OCI-LY7 (cell line): ENCODE results near the gene NSMF. TPM values are rescaled to one million over a fixed set of nuclear protein-coding genes. Genes with fewer than 3 reads are reported as not detected.

Experiments used
- BruUV-seq: library from RNA; stranded (reverse); fragments of 400-500 nt; replicated peaks from 2 replicates; lab custom pipeline; 2021; lab: Mats Ljungman, UMichigan
- CTCF ChIA-PET: fragments of 300-600 bp; sonication (Branson Sonifier 250); formaldehyde crosslinking; loops from one replicate; lab custom pipeline; 2022; ENCODE audit warnings: antibody characterized with exemption; ENCODE audit not compliant: unreplicated experiment; lab: Charles Lee
- POLR2A ChIA-PET: fragments of 300-600 bp; sonication (Branson Sonifier 250); formaldehyde crosslinking; loops from one replicate; lab custom pipeline; 2022; ENCODE audit warnings: antibody characterized with exemption; lab: Charles Lee
- DNase-seq: peaks from one replicate; pipeline ENCODE4 v3.0.0-alpha.2; 2015; ENCODE audit warnings: low spot score
- H2AFZ ChIP-seq: fragments of 200-600 bp; sonication (generic), shearing (Covaris generic); 2 replicates; pipeline ENCODE4 v1.6.1; 2014; ENCODE audit warnings: mild to moderate bottlenecking, antibody characterized with exemption, low read length, moderate library complexity
- H3K27ac ChIP-seq: fragments of 200-600 bp; sonication (generic); 2 replicates; pipeline ENCODE4 v1.5.1; 2014; ENCODE audit warnings: mixed run types, low read depth, mild to moderate bottlenecking, moderate library complexity, low read length, inconsistent platforms; ENCODE audit not compliant: poor library complexity, severe bottlenecking
- H3K36me3 ChIP-seq: fragments of 200-600 bp; sonication (generic); 2 replicates; pipeline ENCODE4 v1.6.1; 2014; ENCODE audit warnings: mild to moderate bottlenecking, antibody characterized with exemption, low read length, moderate library complexity, mixed read lengths; ENCODE audit not compliant: insufficient read depth
- H3K4me1 ChIP-seq: fragments of 200-600 bp; sonication (generic); 2 replicates; pipeline ENCODE4 v1.5.1; 2014; ENCODE audit warnings: mild to moderate bottlenecking, low read length; ENCODE audit not compliant: insufficient read depth, poor library complexity, severe bottlenecking
- H3K4me2 ChIP-seq: fragments of 200-600 bp; sonication (generic); 2 replicates; pipeline ENCODE4 v1.6.1; 2014; ENCODE audit warnings: mild to moderate bottlenecking, low read length
- H3K4me3 ChIP-seq: fragments of 200-600 bp; sonication (generic); 2 replicates; pipeline ENCODE4 v1.5.1; 2014; ENCODE audit warnings: mild to moderate bottlenecking, low read depth, low read length; ENCODE audit not compliant: poor library complexity, severe bottlenecking
- H3K79me2 ChIP-seq: fragments of 200-600 bp; sonication (generic); 2 replicates; pipeline ENCODE4 v1.6.1; 2016; ENCODE audit warnings: low read depth, mild to moderate bottlenecking, low read length, moderate library complexity, mixed read lengths; ENCODE audit not compliant: insufficient read depth
- H3K9me2 ChIP-seq: fragments of 200-600 bp; sonication (generic); 2 replicates; pipeline ENCODE4 v1.6.1; 2016; ENCODE audit warnings: mild to moderate bottlenecking, low read length, mixed read lengths; ENCODE audit not compliant: insufficient read depth
- H3K9me3 ChIP-seq: fragments of 200-600 bp; sonication (generic); 2 replicates; pipeline ENCODE4 v1.6.1; 2014; ENCODE audit warnings: mild to moderate bottlenecking, mixed run types, low read length, mixed read lengths
- H4K20me1 ChIP-seq: fragments of 200-600 bp; sonication (generic); 2 replicates; pipeline ENCODE4 v1.6.1; 2014; ENCODE audit warnings: mild to moderate bottlenecking, antibody characterized with exemption, low read length, moderate library complexity, mixed read lengths; ENCODE audit not compliant: insufficient read depth
- EZH2phosphoT487 ChIP-seq: fragments of 200-600 bp; sonication (generic); IDR thresholded peaks from 2 replicates; pipeline ENCODE4 v1.6.1; 2018; ENCODE audit warnings: low read depth, borderline replicate concordance, mild to moderate bottlenecking, mixed run types, antibody characterized with exemption, low read length, moderate library complexity, mixed read lengths
- intact Hi-C: fragments of 100-400 bp; cut with micrococcal nuclease; formaldehyde crosslinking; loops from one replicate; pipeline ENCODE4 v1.10.0; 2022; ENCODE audit not compliant: unreplicated experiment
- total RNA-seq, 2 experiments: library from RNA; depleted of rRNA in 1 of 2; stranded (reverse); fragments of >200 nt in 1 of 2; shearing (Covaris generic) in 1 of 2; gene quantifications; 2 replicates each; pipeline ENCODE4 v1.2.3, GENCODE V29; 2014 to 2022
- TF ChIP-seq, protein P1 (sequence below): fragments of 200-600 bp; sonication (generic); conservative IDR thresholded peaks from 2 replicates; pipeline ENCODE4 v1.5.1; 2014; ENCODE audit warnings: mild to moderate bottlenecking, antibody characterized with exemption, low read length, moderate library complexity, mixed read lengths

Gene NSMF
- total RNA-seq, 2 experiments from 2014 or later, result 20.3 to 29.8 TPM

DNA sequence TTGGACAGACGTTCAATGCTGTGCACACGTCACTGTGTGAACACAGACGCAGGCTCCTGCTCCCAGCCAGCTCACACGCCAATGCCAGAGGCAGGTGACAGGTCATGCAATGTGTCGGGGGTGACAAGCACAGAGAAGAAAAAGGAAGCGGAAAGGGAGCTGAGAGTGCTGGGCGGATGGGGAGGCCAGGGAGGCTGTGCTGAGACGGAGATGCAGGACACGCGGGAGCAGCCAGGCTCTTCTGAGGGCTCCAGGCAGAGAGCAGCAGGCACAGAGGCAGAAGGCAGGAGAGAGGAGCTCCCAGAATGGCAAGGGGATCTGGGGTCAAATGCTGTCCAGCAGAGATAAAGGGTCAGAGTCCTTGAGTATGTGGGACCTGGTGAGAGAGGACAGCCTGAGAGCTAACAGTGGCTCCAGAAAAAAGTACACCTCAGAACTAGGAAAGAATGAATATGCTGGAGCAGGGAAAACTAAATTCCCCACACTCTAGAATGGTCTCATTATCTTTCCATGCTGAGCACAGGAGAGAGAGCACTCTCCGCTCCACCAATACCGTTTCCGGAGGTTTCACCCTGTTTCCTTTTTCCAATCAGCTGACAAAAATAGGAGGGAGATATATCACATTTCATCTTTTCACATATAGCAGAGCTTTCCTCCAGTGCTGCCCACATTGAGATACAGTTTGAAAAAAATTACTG, 32.8 kb upstream of the NSMF start:
- no peaks in the 10 kb centered on the region for H3K79me2 ChIP-seq
- no peaks in the 10 kb centered on the region for H3K36me3 ChIP-seq
- H3K4me1 ChIP-seq, result no peaks in the 10 kb centered on the region
- ChIA-PET CTCF (no interaction called here), POLR2A (interaction anchor here (0.6 kb wide), 1 partner anchor 20 kb away, joined by 4 read pairs; no protein-coding TSS in a partner anchor)
- intact Hi-C loops, result no loop called here
- DNase-seq, result no peak
- no peak overlapping the region for H3K4me3 ChIP-seq
- H3K9me3 ChIP-seq, result no peaks in the 10 kb centered on the region
- H2AFZ ChIP-seq, result no peak overlapping the region
- no peak overlapping the region for H3K27ac ChIP-seq
- H3K4me2 ChIP-seq, result no peak overlapping the region
- TF ChIP-seq, protein P1, sequence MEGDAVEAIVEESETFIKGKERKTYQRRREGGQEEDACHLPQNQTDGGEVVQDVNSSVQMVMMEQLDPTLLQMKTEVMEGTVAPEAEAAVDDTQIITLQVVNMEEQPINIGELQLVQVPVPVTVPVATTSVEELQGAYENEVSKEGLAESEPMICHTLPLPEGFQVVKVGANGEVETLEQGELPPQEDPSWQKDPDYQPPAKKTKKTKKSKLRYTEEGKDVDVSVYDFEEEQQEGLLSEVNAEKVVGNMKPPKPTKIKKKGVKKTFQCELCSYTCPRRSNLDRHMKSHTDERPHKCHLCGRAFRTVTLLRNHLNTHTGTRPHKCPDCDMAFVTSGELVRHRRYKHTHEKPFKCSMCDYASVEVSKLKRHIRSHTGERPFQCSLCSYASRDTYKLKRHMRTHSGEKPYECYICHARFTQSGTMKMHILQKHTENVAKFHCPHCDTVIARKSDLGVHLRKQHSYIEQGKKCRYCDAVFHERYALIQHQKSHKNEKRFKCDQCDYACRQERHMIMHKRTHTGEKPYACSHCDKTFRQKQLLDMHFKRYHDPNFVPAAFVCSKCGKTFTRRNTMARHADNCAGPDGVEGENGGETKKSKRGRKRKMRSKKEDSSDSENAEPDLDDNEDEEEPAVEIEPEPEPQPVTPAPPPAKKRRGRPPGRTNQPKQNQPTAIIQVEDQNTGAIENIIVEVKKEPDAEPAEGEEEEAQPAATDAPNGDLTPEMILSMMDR, result no peak
- no peak for TF ChIP-seq EZH2phosphoT487
- H3K9me2 ChIP-seq, result no peaks in the 10 kb centered on the region
- no peaks in the 10 kb centered on the region for H4K20me1 ChIP-seq
- no TSS peak for BruUV-seq

DNA sequence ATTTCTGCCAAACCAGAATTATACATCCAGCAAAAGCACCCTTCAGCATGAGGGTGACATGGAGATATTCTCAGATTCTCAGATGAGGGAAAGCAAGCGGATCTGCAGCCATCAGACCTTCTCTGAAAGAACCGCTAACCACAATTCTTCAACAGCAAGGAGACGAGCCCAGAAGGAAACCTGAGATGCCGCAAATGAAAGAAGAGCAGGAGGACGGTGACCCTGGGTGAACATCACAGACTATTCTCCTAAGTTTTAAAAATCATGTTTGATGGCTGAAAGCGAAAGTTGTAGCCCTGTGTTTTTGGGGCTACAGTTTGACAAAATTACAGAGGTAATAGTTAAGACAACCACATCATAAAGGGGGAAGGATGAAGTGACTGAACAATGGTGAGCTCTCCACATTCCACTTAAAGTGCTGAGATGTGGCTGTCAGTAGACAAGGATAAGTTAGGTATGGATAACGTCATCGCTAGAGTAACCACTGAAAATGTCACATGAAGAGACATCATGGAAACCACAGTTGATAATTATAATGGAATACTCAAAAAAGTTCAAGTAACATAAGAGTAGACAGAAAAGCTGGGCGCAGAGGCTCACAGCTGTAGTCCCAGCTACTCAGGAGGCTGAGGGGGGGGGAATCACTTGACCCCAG, 31.5 kb upstream of the NSMF start:
- ChIA-PET CTCF (no interaction called here), POLR2A (no interaction called here)
- intact Hi-C loops, result no loop called here
- H3K9me3 ChIP-seq, result no peaks in the 10 kb centered on the region
- DNase-seq, result no peak
- H3K9me2 ChIP-seq, result no peaks in the 10 kb centered on the region
- BruUV-seq, result no TSS peak
- H3K4me1 ChIP-seq, result no peaks in the 10 kb centered on the region
- no peaks in the 10 kb centered on the region for H3K36me3 ChIP-seq
- no peak overlapping the region for H3K27ac ChIP-seq
- H3K4me3 ChIP-seq, result no peak overlapping the region
- TF ChIP-seq, protein P1, result no peak
- TF ChIP-seq EZH2phosphoT487, result no peak
- H3K4me2 ChIP-seq, result no peak overlapping the region
- no peak overlapping the region for H2AFZ ChIP-seq
- no peaks in the 10 kb centered on the region for H4K20me1 ChIP-seq
- H3K79me2 ChIP-seq, result no peaks in the 10 kb centered on the region

DNA sequence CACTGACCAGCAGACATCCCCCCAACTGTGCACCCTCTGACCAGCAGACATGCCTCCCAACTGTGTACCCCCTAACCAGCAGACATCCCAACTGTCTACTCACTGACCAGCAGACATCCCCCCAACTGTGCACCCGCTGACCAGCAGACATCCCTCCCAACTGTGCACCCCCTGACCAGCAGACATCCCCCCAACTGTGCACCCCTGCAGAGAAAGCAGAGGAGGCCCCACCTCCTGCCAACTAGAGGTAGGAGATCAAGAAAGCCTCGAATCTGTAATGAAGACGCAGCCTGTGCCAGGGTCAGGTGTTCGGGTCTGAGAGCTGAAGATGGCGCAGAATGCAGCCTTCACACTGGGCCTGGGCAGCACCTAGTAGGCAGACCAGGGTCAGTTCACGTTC, 29.8 kb upstream of the NSMF start:
- no peak for DNase-seq
- Histone ChIP-seq H2AFZ (no peak overlapping the region), H3K79me2 (no peaks in the 10 kb centered on the region), H3K9me2 (no peaks in the 10 kb centered on the region), H3K4me2 (no peak overlapping the region), H3K27ac (no peak overlapping the region), H3K4me1 (no peaks in the 10 kb centered on the region), H4K20me1 (no peaks in the 10 kb centered on the region), H3K36me3 (no peaks in the 10 kb centered on the region), H3K9me3 (no peaks in the 10 kb centered on the region), H3K4me3 (no peak overlapping the region)
- no peak for TF ChIP-seq EZH2phosphoT487
- TF ChIP-seq, protein P1, result no peak
- ChIA-PET CTCF (no interaction called here), POLR2A (no interaction called here)
- intact Hi-C loops, result no loop called here
- BruUV-seq, result no TSS peak
